A673 (cell line): ENCODE results near the gene LRRN2. TPM values are rescaled to one million over a fixed set of nuclear protein-coding genes. Genes with fewer than 3 reads are reported as not detected.

Source experiments
- BruUV-seq: library from RNA; stranded (reverse); fragments of 400-500 nt; replicated peaks from 2 replicates; lab custom pipeline; 2021; lab: Mats Ljungman, UMichigan
- CTCF ChIA-PET: fragments of 300-600 bp; sonication (Branson Sonifier 250); formaldehyde crosslinking; loops from one replicate; lab custom pipeline; 2022; ENCODE audit warnings: antibody characterized with exemption; lab: Charles Lee
- POLR2A ChIA-PET: fragments of 300-600 bp; sonication (Branson Sonifier 250); formaldehyde crosslinking; loops from one replicate; lab custom pipeline; 2022; ENCODE audit warnings: antibody characterized with exemption; ENCODE audit not compliant: low non-redundant PET; lab: Charles Lee
- DNase-seq: peaks from one replicate; pipeline ENCODE4 v3.0.0-alpha.2; 2015; ENCODE audit warnings: low spot score
- H3K27ac ChIP-seq: fragments of 200-600 bp; sonication (generic); 2 replicates; pipeline ENCODE4 v1.5.1; 2016; ENCODE audit warnings: mixed run types, low read depth, mild to moderate bottlenecking, mixed read lengths, antibody characterized with exemption, low read length; ENCODE audit not compliant: poor library complexity, severe bottlenecking
- H3K27me3 ChIP-seq: fragments of 200-600 bp; sonication (generic); replicated peaks from 2 replicates; pipeline ENCODE4 v1.6.1; 2017; ENCODE audit warnings: mixed run types, low read depth, mild to moderate bottlenecking, mixed read lengths, antibody characterized with exemption, low read length; ENCODE audit not compliant: insufficient read depth, poor library complexity
- H3K36me3 ChIP-seq: fragments of 200-600 bp; sonication (generic); 2 replicates; pipeline ENCODE4 v1.6.1; 2016; ENCODE audit warnings: mixed run types, mild to moderate bottlenecking, mixed read lengths, antibody characterized with exemption, low read length; ENCODE audit not compliant: insufficient read depth, poor library complexity, severe bottlenecking
- H3K4me1 ChIP-seq: fragments of 200-600 bp; sonication (generic); 2 replicates; pipeline ENCODE4 v1.6.1; 2017; ENCODE audit warnings: mixed run types, mild to moderate bottlenecking, mixed read lengths, antibody characterized with exemption, low read length; ENCODE audit not compliant: insufficient read depth, poor library complexity, severe bottlenecking
- H3K4me3 ChIP-seq: fragments of 200-600 bp; sonication (generic); 2 replicates; pipeline ENCODE4 v1.5.1; 2016; ENCODE audit warnings: low read depth, mixed run types, mild to moderate bottlenecking, mixed read lengths, low read length; ENCODE audit not compliant: poor library complexity, severe bottlenecking
- H3K9me3 ChIP-seq: fragments of 200-600 bp; sonication (generic); 2 replicates; pipeline ENCODE4 v1.6.1; 2016; ENCODE audit warnings: mixed run types, low read depth, mild to moderate bottlenecking, mixed read lengths, antibody characterized with exemption, low read length; ENCODE audit not compliant: poor library complexity, severe bottlenecking
- CTCF ChIP-seq: fragments of 300-800, 200-600 bp; sonication (generic); conservative IDR thresholded peaks from 2 replicates; pipeline ENCODE4 v1.5.1; 2017; ENCODE audit warnings: low read depth, mild to moderate bottlenecking, antibody characterized with exemption, low read length, moderate library complexity, mixed read lengths
- EZH2 ChIP-seq: fragments of 200-600 bp; sonication (generic); IDR thresholded peaks from 2 replicates; pipeline ENCODE4 v1.6.1; 2017; ENCODE audit warnings: borderline replicate concordance, low read depth, mild to moderate bottlenecking, mixed read lengths, antibody characterized with exemption, low read length; ENCODE audit not compliant: poor library complexity, severe bottlenecking
- intact Hi-C: fragments of 100-400 bp; cut with micrococcal nuclease; formaldehyde crosslinking; loops from one replicate; pipeline ENCODE4 v1.10.0; 2022; ENCODE audit not compliant: unreplicated experiment
- total RNA-seq: library from RNA; stranded (reverse); gene quantifications from 2 replicates; pipeline ENCODE4 v1.2.3, GENCODE V29; 2021

The LRRN2 gene
- total RNA-seq, 1 experiment from 2014 or later, result not detected

GRCh38 chr1:204623365-204623893 lies 62.1 kb downstream of the LRRN2 start:
- H3K4me1 ChIP-seq, result no peaks in the 10 kb centered on the region
- CTCF ChIA-PET, result no interaction called here
- H3K27me3 ChIP-seq, result no peaks in the 10 kb centered on the region
- no peak for DNase-seq
- TF ChIP-seq CTCF (no peak), EZH2 (no peak)
- POLR2A ChIA-PET, result interaction anchor here (0.6 kb wide), 1 partner anchor 41 kb away, joined by 3 read pairs; no protein-coding TSS in a partner anchor
- no peaks in the 10 kb centered on the region for H3K9me3 ChIP-seq
- no peak overlapping the region for H3K27ac ChIP-seq
- BruUV-seq, result no TSS peak
- intact Hi-C loops, result no loop called here
- no peak overlapping the region for H3K4me3 ChIP-seq
- H3K36me3 ChIP-seq, result no peaks in the 10 kb centered on the region

DNA sequence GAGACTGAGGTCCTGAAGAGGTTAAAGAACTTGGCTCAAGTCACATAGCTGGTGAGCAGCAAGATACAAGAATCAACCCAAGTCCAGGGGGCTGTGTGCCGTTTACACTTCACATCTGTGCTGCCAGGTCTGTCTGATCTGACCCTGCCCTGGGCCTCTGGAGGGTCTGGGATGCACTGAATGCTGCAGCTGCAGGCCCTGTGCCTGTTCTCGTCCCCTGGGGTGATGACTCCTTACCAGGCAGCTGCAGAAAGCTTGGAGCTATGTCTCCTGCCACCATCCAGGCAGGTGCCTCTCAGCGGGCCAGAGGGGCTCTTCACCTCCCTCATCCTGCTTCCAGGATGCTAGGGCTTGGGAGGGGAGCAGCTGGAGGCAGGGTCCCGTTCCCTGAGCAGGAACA lies 63.5 kb downstream of the LRRN2 start:
- intact Hi-C loops, result no loop called here
- H3K36me3 ChIP-seq, result no peaks in the 10 kb centered on the region
- no peak overlapping the region for H3K27ac ChIP-seq
- H3K4me1 ChIP-seq, result no peaks in the 10 kb centered on the region
- H3K4me3 ChIP-seq, result no peak overlapping the region
- TF ChIP-seq CTCF, result no peak
- TF ChIP-seq EZH2, result no peak
- no peak for DNase-seq
- BruUV-seq, result no TSS peak
- no peaks in the 10 kb centered on the region for H3K27me3 ChIP-seq
- POLR2A ChIA-PET, result no interaction called here
- no peaks in the 10 kb centered on the region for H3K9me3 ChIP-seq
- CTCF ChIA-PET, result no interaction called here

DNA sequence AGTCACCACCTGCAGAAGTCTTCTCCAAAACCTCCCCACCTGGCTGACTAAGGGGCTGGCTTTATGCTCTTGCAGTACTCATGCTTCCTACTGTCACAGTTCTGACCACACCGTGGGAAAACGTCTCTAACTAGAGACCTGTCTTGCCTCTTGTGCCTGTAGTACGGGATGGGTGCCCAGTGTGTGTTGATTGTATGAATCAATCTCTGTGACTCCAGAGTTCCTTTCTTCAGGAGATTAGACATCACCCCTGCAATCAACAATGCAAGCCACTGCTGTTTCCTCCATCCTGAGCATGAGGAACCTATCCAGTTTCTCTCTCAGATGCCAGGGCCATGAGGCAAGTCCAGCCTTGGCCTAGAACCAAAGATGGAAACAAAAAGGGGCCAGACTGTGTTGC lies 64.1 kb downstream of the LRRN2 start:
- Histone ChIP-seq H3K36me3 (no peaks in the 10 kb centered on the region), H3K9me3 (no peaks in the 10 kb centered on the region), H3K27me3 (no peaks in the 10 kb centered on the region), H3K4me3 (no peak overlapping the region), H3K27ac (no peak overlapping the region), H3K4me1 (no peaks in the 10 kb centered on the region)
- BruUV-seq, result no TSS peak
- CTCF ChIA-PET, result no interaction called here
- intact Hi-C loops, result no loop called here
- DNase-seq, result no peak
- POLR2A ChIA-PET, result no interaction called here
- no peak for TF ChIP-seq CTCF
- no peak for TF ChIP-seq EZH2
